ENCODE measurements around the gene AK1. TPM values are rescaled to one million over a fixed set of nuclear protein-coding genes. Genes with fewer than 3 reads are reported as not detected.

AK1 gene
- total and polyA plus RNA-seq, 9 of the 15 experiments (the other 6 are each of a cell fraction or from before 2014, with no cell fraction given), result 10.1 to 71.8 (median 39.0) TPM

- TF ChIP-seq DEAF1 (CRISPR knock-in tag; IDR thresholded peaks at IDR 0.05) (no peak), ZNF165 (CRISPR knock-in tag; IDR thresholded peaks at IDR 0.05; ENCODE audit: borderline replicate concordance) (no peak), ZC3H11A (IDR thresholded peaks at IDR 0.05; ENCODE audit: low read depth, low read length) (no peak)
Observed at GRCh38 chr9:127856094-127856728, 21.3 kb downstream of the AK1 start (continued).

DNA sequence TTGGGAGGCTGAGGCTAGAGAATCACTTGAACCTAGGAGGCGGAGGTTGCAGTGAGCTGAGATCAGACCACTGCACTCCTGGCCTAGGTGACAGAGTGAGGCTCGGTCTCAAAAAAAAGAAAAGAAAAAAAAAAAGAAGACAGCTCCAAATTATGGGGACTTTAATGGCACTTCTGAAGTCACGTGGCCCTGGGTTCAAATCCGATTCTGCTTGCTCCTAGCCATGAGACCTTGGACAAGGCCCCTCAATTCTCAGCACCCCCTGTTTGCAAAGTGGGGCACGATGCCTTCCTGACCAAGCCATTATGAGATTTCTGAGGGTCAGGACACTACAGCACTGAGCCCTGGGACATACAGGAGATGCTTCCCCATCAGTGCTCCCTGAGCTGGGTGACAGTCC lies 22.0 kb downstream of the AK1 start:
- intact Hi-C loops (cut with micrococcal nuclease) (no loop called here), in situ Hi-C loops (cut with MboI) (no loop called here)
- no peak for DNase-seq (ENCODE audit: extremely low read depth in 1 of 4, low spot score in 3 of 4)
- 79% methylated on average over 5 of the region's 5 CpGs for WGBS (ENCODE audit: insufficient coverage, low coverage, missing lambda C conversion rate)
- Histone ChIP-seq H3K4me1 (replicated peaks in 1 of 2; ENCODE audit: control insufficient read depth in 2 of 2, insufficient read depth in 2 of 2, low read length in 2 of 2) (peaks cover 30 to 55% of the 10 kb centered on the region in 2 experiments), H2AFZ (ENCODE audit: low read depth, low read length) (no peak overlapping the region), H3K36me3 (ENCODE audit: control insufficient read depth, insufficient read depth, low read length) (no peaks in the 10 kb centered on the region), H3K27ac (ENCODE audit: extremely low read depth, low read depth, low read length) (no peak overlapping the region), H3K79me2 (ENCODE audit: control insufficient read depth, insufficient read depth, low read length) (no peaks in the 10 kb centered on the region), H3K9me1 (ENCODE audit: control insufficient read depth, insufficient read depth, low read length) (peaks cover under 1% of the 10 kb centered on the region), H4K20me1 (replicated peaks; ENCODE audit: control insufficient read depth, insufficient read depth, low read length) (no peaks in the 10 kb centered on the region), H3K4me2 (ENCODE audit: insufficient read depth, low read length) (no peak overlapping the region), H3K9me3 (replicated peaks; ENCODE audit: control insufficient read depth, insufficient read depth, low read depth, low read length) (no peaks in the 10 kb centered on the region; the same call in 1 of the 2 replicates), H3K9ac (ENCODE audit: insufficient read depth in 1 of 2, low read depth in 2 of 2, low read length in 2 of 2) (peak overlapping the region in 1 of 2 experiments; percentile 72; a peak in 1 of 4 replicates), H3K27me3 (ENCODE audit: control insufficient read depth in 2 of 2, insufficient read depth in 2 of 2, low read length in 2 of 2) (no peaks in the 10 kb centered on the region), H3K4me3 (no peak overlapping the region)
- ChIA-PET POLR2A (interaction anchor here (0.6 to 1.6 kb wide), 2 partner anchors 14 to 15 kb away, joined by 4 to 5 read pairs; no protein-coding TSS in a partner anchor), CTCF (ENCODE audit: low intra/inter-chr PET ratio) (no interaction called here)
- no peak for TF ChIP-seq NONO (IDR thresholded peaks at IDR 0.05; ENCODE audit: low read depth in 2 of 2, low read length in 1 of 2)
- TF ChIP-seq MAZ (CRISPR knock-in tag; conservative IDR thresholded peaks at IDR 0.05 in 1 of 2, IDR thresholded peaks at IDR 0.05 in 1 of 2), result no peak
- TF ChIP-seq MCM3 (IDR thresholded peaks at IDR 0.05), result no peak
- TF ChIP-seq, protein P1, sequence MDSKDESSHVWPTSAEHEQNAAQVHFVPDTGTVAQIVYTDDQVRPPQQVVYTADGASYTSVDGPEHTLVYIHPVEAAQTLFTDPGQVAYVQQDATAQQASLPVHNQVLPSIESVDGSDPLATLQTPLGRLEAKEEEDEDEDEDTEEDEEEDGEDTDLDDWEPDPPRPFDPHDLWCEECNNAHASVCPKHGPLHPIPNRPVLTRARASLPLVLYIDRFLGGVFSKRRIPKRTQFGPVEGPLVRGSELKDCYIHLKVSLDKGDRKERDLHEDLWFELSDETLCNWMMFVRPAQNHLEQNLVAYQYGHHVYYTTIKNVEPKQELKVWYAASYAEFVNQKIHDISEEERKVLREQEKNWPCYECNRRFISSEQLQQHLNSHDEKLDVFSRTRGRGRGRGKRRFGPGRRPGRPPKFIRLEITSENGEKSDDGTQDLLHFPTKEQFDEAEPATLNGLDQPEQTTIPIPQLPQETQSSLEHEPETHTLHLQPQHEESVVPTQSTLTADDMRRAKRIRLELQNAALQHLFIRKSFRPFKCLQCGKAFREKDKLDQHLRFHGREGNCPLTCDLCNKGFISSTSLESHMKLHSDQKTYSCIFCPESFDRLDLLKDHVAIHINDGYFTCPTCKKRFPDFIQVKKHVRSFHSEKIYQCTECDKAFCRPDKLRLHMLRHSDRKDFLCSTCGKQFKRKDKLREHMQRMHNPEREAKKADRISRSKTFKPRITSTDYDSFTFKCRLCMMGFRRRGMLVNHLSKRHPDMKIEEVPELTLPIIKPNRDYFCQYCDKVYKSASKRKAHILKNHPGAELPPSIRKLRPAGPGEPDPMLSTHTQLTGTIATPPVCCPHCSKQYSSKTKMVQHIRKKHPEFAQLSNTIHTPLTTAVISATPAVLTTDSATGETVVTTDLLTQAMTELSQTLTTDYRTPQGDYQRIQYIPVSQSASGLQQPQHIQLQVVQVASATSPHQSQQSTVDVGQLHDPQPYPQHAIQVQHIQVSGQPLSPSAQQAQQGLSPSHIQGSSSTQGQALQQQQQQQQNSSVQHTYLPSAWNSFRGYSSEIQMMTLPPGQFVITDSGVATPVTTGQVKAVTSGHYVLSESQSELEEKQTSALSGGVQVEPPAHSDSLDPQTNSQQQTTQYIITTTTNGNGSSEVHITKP (IDR thresholded peaks at IDR 0.05; ENCODE audit: partially characterized antibody), result peak; percentile 81
- TF ChIP-seq GATAD2A (IDR thresholded peaks at IDR 0.05), result no peak
- ATAC-seq, result no peak
- no TSS peak for BruUV-seq (replicated peaks)
- FAIRE-seq, result no peak
